Left forelimb (tissue), 1 donor: ENCODE results near the gene CASZ1.

ENCODE experiments used
- DNase-seq: peaks from one replicate; pipeline ENCODE4 v3.0.0-alpha.2; 2018; ENCODE audit warnings: low spot score

CASZ1 gene

DNA sequence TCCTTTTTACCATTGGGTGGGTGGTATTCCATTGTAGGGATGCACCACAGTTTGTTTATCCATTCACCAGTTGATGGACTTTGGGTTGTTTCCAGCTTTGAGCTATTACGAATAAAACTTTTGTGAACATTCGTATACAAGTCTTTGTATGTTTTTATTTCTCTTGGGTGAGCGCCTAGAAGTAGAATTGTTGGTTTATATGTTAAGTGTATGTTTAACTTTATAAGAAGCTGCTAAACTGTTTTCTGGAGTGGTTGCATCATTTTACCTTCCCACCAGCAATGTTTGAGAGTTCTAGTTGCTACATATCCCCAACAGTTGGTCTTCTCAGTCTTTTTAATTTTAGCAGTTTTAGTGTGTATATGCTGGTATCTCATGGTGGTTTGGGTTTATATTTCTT is 189.2 kb downstream of the CASZ1 start:
- DNase-seq, result no peak

- DNase-seq, result no peak
Measured at GRCh38 chr1:10606064-10606463, 190.4 kb downstream of the CASZ1 start.

DNA sequence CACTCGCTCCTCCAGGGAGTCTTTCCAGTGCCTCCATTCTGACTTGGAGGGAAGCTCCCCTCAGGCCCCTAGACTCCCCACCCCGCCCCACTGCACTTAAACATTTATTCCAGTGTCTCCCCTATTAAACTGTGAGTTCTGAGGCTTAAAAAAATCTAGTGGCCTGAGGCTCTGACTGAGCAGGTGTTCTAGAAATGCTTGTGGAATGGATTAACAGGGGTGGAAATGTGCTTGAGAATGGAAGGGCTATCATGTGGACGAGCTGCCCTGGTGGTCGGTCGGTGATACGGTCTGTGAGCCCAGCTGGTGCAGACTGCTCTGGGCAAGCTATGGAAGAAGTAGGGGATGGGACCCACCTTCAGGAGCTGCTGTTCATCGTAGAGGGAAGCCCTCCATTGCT is 191.5 kb downstream of the CASZ1 start:
- DNase-seq, result no peak

DNA sequence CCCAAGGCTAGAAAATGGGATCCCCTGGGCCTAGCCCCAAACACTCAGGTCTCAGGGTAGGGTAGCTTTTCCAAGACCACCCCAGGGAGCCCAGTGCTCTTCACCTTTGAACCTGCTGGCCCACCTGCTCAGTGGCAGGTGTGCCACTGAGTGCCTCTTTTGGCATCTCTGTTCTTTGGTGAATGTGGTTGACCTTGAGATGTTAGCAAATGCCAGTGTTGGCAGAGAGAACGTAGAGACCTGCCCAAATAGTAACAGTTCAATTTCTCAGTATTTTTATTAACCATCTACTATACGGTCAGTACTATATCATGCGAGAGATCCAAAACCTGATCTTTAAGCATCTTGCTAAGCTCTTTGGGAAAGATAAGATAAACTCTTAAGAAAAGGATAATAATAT is 193.5 kb downstream of the CASZ1 start:
- no peak for DNase-seq

DNA sequence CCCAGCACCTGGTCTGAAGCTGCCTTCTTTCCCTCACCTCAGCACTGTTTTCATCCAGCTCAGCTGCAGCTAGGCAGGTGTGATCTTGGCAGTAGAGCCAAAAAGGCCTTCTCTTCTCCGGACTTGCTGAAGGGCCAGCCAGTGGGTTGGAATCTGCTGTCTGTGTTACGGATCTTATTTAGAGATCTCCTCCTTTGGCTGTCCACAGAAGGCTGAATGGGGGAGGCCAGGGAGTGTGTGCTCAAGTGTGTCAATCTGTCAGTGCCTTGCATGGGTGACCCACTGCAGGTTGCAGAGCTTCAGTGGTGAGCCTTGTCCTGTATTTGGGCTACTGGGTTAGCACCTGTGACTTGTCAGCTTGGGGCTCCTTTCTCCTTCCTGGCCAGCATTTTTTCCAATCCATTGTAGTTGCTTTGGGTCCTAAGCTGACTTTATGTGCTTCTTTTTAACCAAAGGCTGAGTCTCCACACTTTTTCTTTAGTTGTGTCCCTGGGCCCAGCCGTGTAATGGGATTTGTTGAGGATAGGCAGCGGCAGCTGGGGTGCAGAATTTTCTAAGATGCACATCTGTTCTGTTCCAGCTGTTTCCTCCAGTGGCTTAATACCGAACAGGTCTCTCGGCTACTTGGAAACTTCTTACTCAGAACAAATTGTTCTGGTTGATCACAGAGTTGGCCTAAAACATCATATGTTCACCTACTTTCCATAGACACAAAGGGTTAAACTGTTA is 194.9 kb downstream of the CASZ1 start:
- DNase-seq, result no peak

DNA sequence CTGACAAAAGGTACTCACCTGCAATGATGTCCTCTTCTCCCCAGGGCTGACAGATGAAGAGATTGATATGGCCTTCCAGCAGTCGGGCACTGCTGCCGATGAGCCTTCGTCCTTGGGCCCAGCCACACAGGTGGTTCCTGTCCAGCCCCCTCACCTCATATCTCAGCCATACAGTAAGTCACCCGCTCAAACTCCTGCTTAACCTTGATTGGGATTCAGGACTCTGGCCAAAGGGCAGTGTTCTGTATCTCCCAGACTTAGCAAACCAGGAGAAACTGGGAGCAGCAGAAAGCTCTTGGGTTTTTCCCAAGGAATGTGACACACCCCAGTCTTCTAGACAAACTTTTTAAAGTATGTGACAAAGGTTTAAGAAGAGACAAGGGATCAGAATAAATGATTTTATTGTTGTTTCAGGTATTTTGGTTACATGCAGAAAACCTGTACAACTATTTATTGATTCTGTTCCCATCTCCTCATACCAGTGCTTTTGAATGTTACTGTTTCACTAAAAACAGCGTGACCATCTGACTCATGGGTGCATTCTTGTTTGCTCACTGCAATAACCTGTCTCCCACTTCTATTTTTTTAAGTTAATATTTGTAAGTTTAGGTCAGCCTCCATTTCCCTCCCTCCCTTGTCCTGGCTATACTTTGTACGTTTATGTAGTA is 197.1 kb downstream of the CASZ1 start:
- no peak for DNase-seq

DNA sequence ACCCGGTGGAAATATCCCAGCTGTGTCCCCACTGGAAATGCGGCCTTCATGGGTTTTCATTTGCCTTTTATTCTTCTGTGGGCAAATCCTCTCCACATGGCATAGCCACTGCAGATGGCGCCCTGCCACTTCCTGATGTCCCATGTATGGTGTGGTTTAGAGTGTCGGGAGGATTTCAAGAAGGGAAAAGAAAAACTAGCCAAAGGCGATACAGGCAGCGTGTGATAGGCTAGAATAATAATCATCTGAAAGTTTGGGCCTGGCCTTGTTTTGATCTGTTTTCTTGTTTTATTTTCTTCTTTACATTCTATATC is 198.1 kb downstream of the CASZ1 start:
- DNase-seq, result no peak

DNA sequence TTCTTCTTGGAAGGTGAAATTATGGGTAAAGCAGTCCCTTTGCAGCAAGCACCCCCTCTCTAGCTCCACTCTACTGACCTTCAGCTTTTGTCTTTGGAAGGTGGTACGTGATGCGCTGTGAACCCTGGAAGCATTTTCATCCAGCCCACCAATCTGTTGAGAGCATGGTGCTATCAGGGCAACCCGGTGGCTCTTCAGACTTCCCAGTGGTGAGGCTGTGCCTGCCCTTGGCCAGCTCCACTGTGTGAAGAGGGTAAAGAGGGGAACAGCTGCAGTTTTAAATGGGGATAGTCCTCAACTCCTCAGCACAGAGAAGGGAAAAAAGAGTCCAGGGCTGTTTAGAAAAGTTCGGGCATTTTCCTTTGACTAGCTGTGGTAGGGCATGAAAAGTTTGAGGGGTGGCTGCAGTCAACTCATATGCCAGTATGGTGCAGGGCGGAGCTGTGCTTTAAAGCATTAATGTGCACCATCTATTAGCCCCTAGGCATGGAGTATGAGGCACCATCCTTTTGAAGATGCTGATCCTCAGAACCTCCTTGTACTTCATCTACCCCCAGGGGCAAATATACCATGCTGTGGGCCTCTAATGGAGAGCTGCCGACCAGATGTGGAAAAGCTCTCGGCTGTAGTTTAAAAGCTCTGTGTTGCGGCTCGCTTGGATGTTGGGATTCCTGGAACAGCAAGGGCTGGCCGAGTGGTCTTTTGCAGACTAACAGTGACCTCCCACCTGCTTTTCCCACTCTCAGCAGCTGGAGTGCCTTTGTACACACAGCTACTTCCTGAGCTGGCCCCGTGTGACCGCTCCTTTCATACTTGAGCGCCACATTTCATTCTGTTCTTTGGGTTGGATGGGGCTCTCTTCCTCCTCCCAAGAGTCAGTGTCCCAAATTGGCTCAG is 198.7 kb downstream of the CASZ1 start:
- no peak for DNase-seq

- DNase-seq, result no peak
Measured at GRCh38 chr1:10596780-10597179, 199.7 kb downstream of the CASZ1 start.

- no peak for DNase-seq
Measured at GRCh38 chr1:10594595-10595223, 201.7 kb downstream of the CASZ1 start.

DNA sequence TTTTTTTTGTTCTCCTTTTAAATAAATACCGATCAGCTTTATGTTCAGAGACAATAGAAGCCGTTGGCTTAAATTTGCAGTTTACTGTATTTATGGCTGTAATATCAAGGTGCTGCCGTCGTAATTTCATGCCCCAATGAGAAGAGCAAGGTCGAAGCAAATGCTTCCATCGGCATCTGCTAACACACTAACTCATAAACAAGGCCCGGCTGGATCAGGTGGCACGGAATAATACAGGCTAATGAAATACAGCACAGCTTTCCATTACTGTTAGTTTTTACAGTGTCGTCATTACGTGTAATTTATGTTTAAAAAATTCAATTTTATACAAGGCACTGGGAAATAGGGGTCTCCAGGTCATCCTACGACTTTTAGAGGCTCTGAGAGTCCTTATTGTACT is 202.7 kb downstream of the CASZ1 start:
- no peak for DNase-seq

GRCh38 chr1:10592373-10592772 is 204.1 kb downstream of the CASZ1 start:
- no peak for DNase-seq

- no peak for DNase-seq
Measured at GRCh38 chr1:10591010-10591409, 205.4 kb downstream of the CASZ1 start.

- no peak for DNase-seq
Measured at GRCh38 chr1:10589074-10589473, 207.4 kb downstream of the CASZ1 start.

DNA sequence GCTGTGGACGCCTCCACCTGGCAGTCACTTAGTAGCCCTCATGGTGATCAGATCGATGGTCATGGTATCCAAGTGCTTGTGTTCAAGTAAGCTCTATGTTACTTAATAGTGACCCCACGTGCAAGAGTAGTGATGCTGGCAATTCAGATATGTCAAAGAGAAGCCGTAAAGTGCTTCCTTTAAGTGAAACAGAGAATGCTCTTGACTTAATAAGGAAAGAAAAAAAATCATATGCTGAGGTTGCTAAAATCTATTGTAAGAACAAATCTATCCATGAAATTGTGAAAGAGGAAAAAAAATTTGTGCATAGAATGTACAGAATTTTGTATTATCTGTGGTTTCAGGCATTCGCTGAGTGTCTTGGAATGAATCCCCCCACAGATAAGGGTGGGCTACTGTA is 207.8 kb downstream of the CASZ1 start:
- no peak for DNase-seq
